ENCODE results near the gene CCDC71L.

CCDC71L gene

GRCh38 chr7:106613279-106613678, 47.7 kb downstream of the CCDC71L start:
- TF ChIP-seq CTCF (conservative IDR thresholded peaks at IDR 0.05; ENCODE audit: low read depth) = no peak
- POLR2A ChIA-PET (ENCODE audit: low non-redundant PET) = no interaction called here
- CTCF ChIA-PET = no interaction called here
- no peak overlapping the region for H3K27ac ChIP-seq
- no peak for DNase-seq (ENCODE audit: low spot score)

- H3K27ac ChIP-seq = no peak overlapping the region
- TF ChIP-seq CTCF (conservative IDR thresholded peaks at IDR 0.05; ENCODE audit: low read depth) = no peak
- no peak for DNase-seq (ENCODE audit: low spot score)
- POLR2A ChIA-PET (ENCODE audit: low non-redundant PET) = no interaction called here
- CTCF ChIA-PET = interaction anchor here (0.6 kb wide), 1 partner anchor 69 kb away, joined by 3 read pairs; no protein-coding TSS in a partner anchor
Measured at GRCh38 chr7:106612432-106612831, 48.5 kb downstream of the CCDC71L start.

GRCh38 chr7:106611911-106612310, 49.0 kb downstream of the CCDC71L start:
- no peak overlapping the region for H3K27ac ChIP-seq
- no peak for TF ChIP-seq CTCF (conservative IDR thresholded peaks at IDR 0.05; ENCODE audit: low read depth)

GRCh38 chr7:106610996-106611886, 49.7 kb downstream of the CCDC71L start:
- H3K27ac ChIP-seq = no peak overlapping the region
- ChIA-PET CTCF (no interaction called here), POLR2A (ENCODE audit: low non-redundant PET) (no interaction called here)
- no peak for DNase-seq (ENCODE audit: low spot score)
- TF ChIP-seq CTCF (conservative IDR thresholded peaks at IDR 0.05; ENCODE audit: low read depth) = no peak

More at GRCh38 chr7:106611911-106612310, 49.0 kb downstream of the CCDC71L start:
- ChIA-PET CTCF (no interaction called here), POLR2A (ENCODE audit: low non-redundant PET) (no interaction called here)
- DNase-seq (ENCODE audit: low spot score) = no peak

- CTCF ChIA-PET = no interaction called here
- peak; percentile 26 for DNase-seq (ENCODE audit: low spot score)
- TF ChIP-seq CTCF (conservative IDR thresholded peaks at IDR 0.05; ENCODE audit: low read depth) = no peak
- H3K27ac ChIP-seq = no peak overlapping the region
- POLR2A ChIA-PET (ENCODE audit: low non-redundant PET) = no interaction called here
Measured at GRCh38 chr7:106609416-106609815, 51.5 kb downstream of the CCDC71L start.

GRCh38 chr7:106608661-106609060, 52.3 kb downstream of the CCDC71L start:
- no peak for DNase-seq (ENCODE audit: low spot score)
- TF ChIP-seq CTCF (conservative IDR thresholded peaks at IDR 0.05; ENCODE audit: low read depth) = no peak
- H3K27ac ChIP-seq = no peak overlapping the region
- CTCF ChIA-PET = no interaction called here
- POLR2A ChIA-PET (ENCODE audit: low non-redundant PET) = no interaction called here

Measured in RWPE1 (cell line).